NCI-H1105 treated with DMSO at 0.1 percent for 48 hours (cell line): ENCODE measurements around the gene CDC27.
"Not testable (repeated sequence)": the region's sequence is repeated elsewhere in the genome, so short reads cannot be mapped to it uniquely, and the experiment has no call there.

Experiments
- DNase-seq: peaks from one replicate; lab custom pipeline; 2025; lab: John Stamatoyannopoulos, UW

The CDC27 gene

GRCh38 chr17:47219621-47220475, 30.8 kb upstream of the CDC27 start:
- no peak for DNase-seq

GRCh38 chr17:47218896-47219430, 29.9 kb upstream of the CDC27 start:
- DNase-seq, result no peak

DNA sequence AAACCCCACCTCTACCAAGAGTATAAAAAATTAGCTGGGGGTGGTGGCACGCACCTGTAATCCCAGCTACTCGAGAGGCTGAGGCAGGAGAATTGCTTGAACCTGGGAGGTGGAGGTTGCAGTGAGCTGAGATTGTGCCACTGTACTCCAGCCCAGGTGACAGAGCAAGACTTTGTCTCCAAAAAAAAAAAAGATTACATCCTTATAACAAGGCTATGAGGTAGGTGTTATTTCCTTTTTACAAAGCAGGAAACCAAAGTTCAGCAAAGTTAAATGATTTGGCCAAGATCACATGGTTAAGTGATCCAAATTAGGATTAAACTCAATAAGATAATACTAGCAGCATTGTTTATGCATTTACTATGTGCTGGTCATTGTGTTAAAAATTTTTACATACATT, 28.2 kb upstream of the CDC27 start:
- not testable (repeated sequence) for DNase-seq

- DNase-seq, result not testable (repeated sequence)
These were observed 27.7 kb upstream of the CDC27 start for GRCh38 chr17:47216821-47217220.

DNA sequence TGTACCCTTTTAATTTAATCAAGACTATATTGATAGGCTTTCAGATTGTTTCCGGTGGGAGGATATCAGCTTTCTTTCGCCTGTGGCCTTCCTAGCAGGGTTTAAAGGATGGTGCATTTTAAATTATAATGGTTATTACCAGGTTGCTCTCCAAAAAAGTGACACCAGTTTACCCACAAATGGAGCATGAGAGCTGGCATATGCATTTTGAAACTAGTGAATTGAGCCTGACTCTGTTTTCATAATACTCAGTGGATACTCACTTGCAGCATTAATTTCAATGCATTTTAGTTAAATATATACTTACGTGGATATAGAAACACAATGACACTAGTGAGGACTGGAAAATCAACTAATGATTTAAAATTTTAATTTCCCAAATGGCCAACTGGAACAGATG, 25.8 kb upstream of the CDC27 start:
- DNase-seq, result no peak

GRCh38 chr17:47213540-47213939, 24.4 kb upstream of the CDC27 start:
- no peak for DNase-seq

- DNase-seq, result no peak
These were observed 23.4 kb upstream of the CDC27 start for GRCh38 chr17:47212458-47212857.

DNA sequence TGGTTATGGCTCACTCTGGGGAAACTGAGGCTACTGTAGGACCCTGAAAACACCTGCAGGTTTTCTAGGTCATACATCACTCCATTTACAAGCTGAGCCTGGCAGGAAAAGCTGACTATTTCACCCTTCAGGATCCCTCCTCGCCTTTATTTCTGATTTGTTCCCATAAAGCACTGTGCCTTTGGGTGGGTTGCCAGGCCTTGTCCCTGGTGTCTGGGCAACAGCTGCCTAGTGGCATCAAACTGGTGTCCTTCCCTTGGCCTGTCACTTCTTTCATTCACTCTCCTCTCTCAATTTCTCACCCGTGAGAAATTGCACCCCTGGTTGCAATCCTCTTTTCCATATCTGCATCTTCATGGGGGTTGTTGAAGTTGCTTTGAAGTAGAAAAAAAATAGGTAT, 21.7 kb upstream of the CDC27 start:
- no peak for DNase-seq

GRCh38 chr17:47210105-47210504, 21.0 kb upstream of the CDC27 start:
- no peak for DNase-seq

DNA sequence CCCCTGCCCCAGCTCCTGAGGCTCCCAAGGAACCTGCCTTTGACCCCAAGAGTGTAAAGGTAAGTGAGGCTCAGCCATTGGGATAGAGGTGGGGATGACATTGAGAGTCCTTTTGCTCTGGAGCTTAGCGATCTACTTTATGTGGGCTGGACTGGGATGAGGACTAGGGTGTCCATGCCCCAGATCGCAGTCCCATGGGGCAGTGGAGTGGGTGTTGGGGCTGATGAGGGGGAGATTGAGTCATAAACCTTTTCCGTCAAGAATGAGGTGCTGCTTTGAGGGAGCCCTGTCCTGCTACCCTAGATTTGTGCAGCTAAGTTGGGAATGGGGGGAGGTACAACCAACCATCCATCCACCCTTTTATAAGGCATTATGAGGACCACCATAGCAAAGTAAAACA, 20.4 kb upstream of the CDC27 start:
- DNase-seq, result no peak

DNA sequence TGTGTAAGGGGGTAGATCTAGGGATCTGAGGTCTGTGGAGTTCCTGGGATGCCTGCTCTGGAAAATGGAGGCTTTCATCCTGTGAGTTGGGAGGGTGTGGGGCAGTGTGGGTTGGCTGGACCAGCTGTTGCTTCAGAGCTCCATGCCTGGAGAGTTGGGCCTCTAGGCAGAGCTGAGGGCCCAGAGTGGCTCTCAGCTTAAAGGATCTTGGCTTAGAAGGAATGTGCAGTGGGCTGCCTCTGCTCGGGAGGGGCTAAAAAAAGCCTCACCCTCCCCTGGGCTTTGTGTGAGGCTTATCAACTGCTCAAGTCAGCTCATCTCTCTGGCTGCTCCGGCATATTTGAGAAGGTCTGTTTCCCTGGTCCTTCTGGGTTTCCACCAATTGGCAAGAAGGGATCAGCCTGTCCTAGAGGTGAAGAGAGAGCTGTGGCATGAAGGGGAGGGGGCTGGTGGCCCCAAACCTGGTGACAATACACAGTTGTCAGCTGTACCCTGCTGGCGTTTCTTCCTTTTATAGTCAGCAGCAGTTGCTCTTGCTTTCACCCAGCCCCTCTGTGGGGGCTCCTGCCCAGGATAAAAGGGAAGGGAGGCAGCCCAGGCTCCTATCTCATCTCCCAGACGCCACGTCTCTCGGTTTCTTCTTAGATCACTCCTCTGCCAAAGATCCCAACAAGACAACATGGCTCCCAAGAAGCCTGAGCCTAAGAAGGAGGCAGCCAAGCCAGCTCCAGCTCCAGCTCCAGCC, 19.8 kb upstream of the CDC27 start, which contains the start of gene MYL4:
TSS of gene MYL4 (plus strand) at position 605 of the 745 bp plus-strand sequence. CDS start at position 680, 75 bp downstream.
- no peak for DNase-seq

GRCh38 chr17:47207143-47208067, 18.3 kb upstream of the CDC27 start:
- no peak for DNase-seq

- DNase-seq, result no peak
These were observed 16.4 kb upstream of the CDC27 start for GRCh38 chr17:47205419-47205963.

DNA sequence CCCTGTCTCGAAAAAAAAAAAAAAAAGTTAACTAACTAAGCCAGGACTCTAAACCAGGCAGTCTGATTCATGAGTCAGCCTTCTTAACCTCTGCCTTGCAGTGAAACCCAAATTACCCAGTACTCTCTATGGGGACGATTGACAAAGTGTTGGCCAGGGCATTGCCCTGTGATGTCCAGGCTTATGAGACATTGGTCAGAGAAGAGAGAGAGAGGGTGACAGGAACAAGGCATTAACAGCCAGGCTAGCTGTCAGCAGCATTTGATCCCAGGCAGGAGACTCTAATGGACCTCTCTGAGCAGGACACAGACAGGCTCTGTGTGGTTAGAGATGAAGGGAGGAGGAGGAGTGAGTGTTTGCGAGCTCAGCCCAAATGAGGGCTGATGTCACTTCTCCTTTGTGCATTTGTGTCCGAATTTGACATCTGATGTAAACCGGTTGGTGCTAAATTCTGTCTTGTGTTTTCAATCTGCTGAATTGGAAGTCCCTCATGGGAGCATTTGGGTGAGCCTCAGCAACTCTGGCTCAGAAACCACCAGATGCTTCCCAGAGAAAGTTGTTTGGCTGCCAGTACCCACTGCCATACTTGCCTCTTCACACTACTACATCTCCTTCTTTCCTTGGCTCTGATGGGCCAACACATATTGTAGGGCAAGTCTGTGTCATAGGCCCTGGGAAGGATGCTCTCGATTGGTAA, 15.8 kb upstream of the CDC27 start:
- DNase-seq, result no peak

DNA sequence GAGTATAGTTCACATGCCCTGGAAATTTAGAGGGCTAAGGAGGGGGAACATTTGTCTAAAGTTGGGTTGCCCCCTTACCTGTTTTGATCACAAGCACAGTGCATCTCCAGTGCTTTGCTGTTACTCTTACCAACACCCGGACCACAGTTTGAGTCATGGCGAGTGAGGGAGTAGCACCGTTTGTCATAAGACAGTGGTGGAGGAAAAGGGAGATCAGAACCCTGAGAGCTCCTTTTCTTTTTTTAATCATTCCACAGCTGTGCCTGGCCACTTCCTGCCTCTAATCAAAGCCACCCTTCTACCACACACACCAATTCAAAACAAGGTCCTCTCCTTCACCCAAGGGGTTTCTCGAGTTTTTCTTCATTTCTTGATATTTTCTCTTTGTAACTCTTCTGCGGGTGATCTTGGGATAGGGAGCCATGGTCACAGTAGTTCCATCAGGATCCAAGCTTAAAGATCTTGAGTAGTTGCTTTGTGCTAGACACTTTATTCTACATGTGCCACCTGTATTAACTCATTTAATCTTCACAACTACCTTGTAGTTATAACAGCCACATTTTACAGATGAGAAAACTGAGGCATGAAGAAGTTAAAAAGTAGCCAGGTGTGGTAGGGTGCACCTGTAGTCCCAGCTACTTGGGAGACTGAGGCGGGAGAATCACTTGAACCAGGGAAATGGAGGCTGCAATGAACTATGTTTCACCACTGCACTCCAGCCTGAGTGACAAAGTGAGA, 15.1 kb upstream of the CDC27 start:
- no peak for DNase-seq

GRCh38 chr17:47201166-47201565, 12.1 kb upstream of the CDC27 start:
- no peak for DNase-seq

DNA sequence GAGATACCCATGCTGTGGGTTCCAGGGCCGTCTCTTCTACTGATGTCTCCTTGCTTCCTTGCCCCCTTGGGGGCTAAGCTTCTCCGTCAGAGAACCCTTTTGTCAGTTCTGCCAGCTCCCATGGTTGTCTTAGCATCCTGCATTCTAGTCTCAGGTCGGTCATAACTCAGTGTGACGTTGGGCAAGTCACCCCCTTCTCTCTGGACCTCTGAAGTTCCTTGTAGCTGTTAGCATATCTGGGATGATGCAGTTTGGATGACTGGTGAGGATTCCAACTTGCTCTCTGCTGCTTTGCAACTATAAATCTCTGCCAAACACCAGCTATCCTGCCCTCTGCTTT, 11.2 kb upstream of the CDC27 start:
- no peak for DNase-seq

DNA sequence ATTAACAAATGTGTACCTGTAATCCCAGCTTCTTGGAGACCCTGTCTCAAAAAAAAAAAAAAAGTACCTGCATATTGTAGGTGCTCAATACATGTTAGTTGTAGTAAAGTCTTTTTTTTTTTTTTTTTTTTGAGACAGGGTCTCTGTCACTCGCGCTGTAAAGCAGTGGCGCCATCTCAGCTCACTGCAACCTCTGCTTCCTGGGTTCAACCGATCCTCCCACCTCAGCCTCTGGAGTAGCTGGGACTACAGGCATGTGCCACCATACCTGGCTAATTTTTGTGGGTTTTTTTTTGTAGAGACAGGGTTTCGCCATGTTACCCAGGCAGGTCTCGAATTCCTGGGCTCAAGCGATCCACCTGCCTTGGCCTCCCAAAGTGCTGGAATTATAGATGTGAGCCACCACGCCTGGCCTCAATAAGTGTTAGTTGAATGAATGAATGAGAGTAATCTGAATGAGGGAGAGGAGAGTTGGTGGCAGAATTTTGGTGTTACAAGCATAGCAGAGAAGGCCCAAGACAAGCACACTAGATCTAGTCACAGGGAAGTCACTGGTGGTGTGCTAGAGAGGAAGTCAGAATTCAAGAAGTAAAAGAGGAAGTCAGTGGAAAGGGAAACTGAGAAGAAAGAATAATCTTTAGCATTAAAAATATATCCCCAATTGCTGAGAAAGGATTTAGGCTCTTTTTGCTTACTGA, 10.7 kb upstream of the CDC27 start:
- DNase-seq, result no peak

- DNase-seq, result no peak
These were observed 8.7 kb upstream of the CDC27 start for GRCh38 chr17:47197821-47198220.
